K562 (cell line): Measurements from ENCODE around the gene KCNQ4. TPM values are rescaled to one million over a fixed set of nuclear protein-coding genes. Genes with fewer than 3 reads are reported as not detected.

ENCODE experiments used
- ATF1 ChIP-seq, 2 experiments: fragments of 450-650 bp in 1 of 2; IDR thresholded peaks; 2 replicates each; pipeline ENCODE4 v1.6.1; 2016; ENCODE audit warnings: missing compliant biosample characterization in 1 of 2, missing genetic modification characterization in 1 of 2
- CBFA2T2 ChIP-seq: fragments of 450-650 bp; conservative IDR thresholded peaks from 2 replicates; pipeline ENCODE4 v1.6.1; 2017; ENCODE audit warnings: mild to moderate bottlenecking
- CTBP1 ChIP-seq: fragments of 450-650 bp; IDR thresholded peaks from 2 replicates; pipeline ENCODE4 v1.6.1; 2016; ENCODE audit warnings: borderline replicate concordance
- FOXK1 ChIP-seq: sonication (generic); formaldehyde crosslinking; IDR thresholded peaks from 2 replicates; pipeline ENCODE4 v1.8.0; 2022; ENCODE audit warnings: missing genetic modification reagents, mild to moderate bottlenecking, borderline replicate concordance
- GABPB1 ChIP-seq: sonication (generic); formaldehyde crosslinking; IDR thresholded peaks from 2 replicates; pipeline ENCODE4 v1.8.0; 2022; ENCODE audit warnings: mild to moderate bottlenecking, missing genetic modification reagents
- KAT7 ChIP-seq: sonication (generic); formaldehyde crosslinking; IDR thresholded peaks from 2 replicates; pipeline ENCODE4 v1.8.0; 2022; ENCODE audit warnings: missing genetic modification reagents, mild to moderate bottlenecking, borderline replicate concordance
- NEUROD1 ChIP-seq: fragments of 150-350 bp; IDR thresholded peaks from 2 replicates; pipeline ENCODE4 v1.6.1; 2014; ENCODE audit warnings: borderline replicate concordance, low read length, low read depth; ENCODE audit not compliant: partially characterized antibody
- RAD21 ChIP-seq, 2 experiments: fragments of 250-450 bp in 1 of 2; fragments of 450-650 bp in 1 of 2; sonication (Bioruptor Pico) in 1 of 2; formaldehyde crosslinking in 1 of 2; IDR thresholded peaks in 1 of 2; conservative IDR thresholded peaks in 1 of 2; 2 replicates each; pipeline versions ENCODE4 v1.4.0 to v1.8.0; 2020 to 2022; ENCODE audit warnings: mild to moderate bottlenecking in 2 of 2, moderate library complexity in 1 of 2
- RCOR1 ChIP-seq, 2 experiments: IDR thresholded peaks; 2 replicates each; pipeline ENCODE4 v1.6.1; 2012; ENCODE audit warnings: low read depth in 2 of 2, low read length in 2 of 2, borderline replicate concordance in 1 of 2, improper control_type of control experiment in 1 of 2
- SPI1 ChIP-seq: IDR thresholded peaks from 2 replicates; pipeline ENCODE4 v1.6.1; 2011; ENCODE audit warnings: low read depth, low read length, control low read depth, borderline replicate concordance
- TCF3 ChIP-seq: sonication (generic); formaldehyde crosslinking; IDR thresholded peaks from 2 replicates; pipeline ENCODE4 v1.4.0; 2020; ENCODE audit warnings: mild to moderate bottlenecking, missing genetic modification reagents
- XRCC5 ChIP-seq: fragments of 200-400 bp; formaldehyde crosslinking; IDR thresholded peaks from 2 replicates; pipeline ENCODE4 v1.6.1; 2017; ENCODE audit warnings: low read depth, mild to moderate bottlenecking, low read length
- ZNF274 ChIP-seq: IDR thresholded peaks from 2 replicates; pipeline ENCODE4 v1.6.1; 2011; ENCODE audit warnings: low read depth, mild to moderate bottlenecking, low read length, moderate library complexity, borderline replicate concordance
- polyA plus RNA-seq, 8 experiments: library from polyadenylated mRNA; depleted of rRNA in 4 of 8; stranded (reverse) in 5 of 8; unstranded in 3 of 8; fragments of >200 nt; fragmentation: Nextera tagmentation in 2 of 8; fragmentation: Illumina TruSeq in 1 of 8; extraction: Ambion mirVana in 2 of 8; extraction: Trizol in 1 of 8; gene quantifications; 2 replicates each; pipeline versions ENCODE4 v1.2.1 to v1.2.3, GENCODE V29; 2011 to 2014; ENCODE audit warnings: inconsistent platforms in 1 of 8, missing spikeins in 1 of 8
- total RNA-seq, 7 experiments: library from RNA; depleted of rRNA in 6 of 7; stranded (reverse); fragments of >200 nt in 6 of 7; fragmentation: Illumina TruSeq in 2 of 7; extraction: Trizol in 2 of 7; gene quantifications; 2 replicates each; pipeline versions ENCODE4 v1.2.1 to v1.2.3, GENCODE V29; 2011 to 2021; ENCODE audit warnings: low replicate concordance in 1 of 7
- TF ChIP-seq, protein P1 (sequence below): fragments of 200-800 bp; sonication (Bioruptor generic); IDR thresholded peaks from 2 replicates; pipeline ENCODE4 v1.6.1; 2017; ENCODE audit warnings: missing genetic modification characterization, missing compliant biosample characterization
- TF ChIP-seq, protein P2 (sequence below): fragments of 450-650 bp; conservative IDR thresholded peaks from 2 replicates; pipeline ENCODE4 v1.6.1; 2016; ENCODE audit warnings: missing genetic modification characterization, low read depth, mild to moderate bottlenecking, control low read depth, missing compliant biosample characterization
- TF ChIP-seq, protein P3 (sequence below): fragments of 250-450 bp; sonication (Bioruptor Pico); IDR thresholded peaks from 2 replicates; pipeline ENCODE4 v1.8.0; 2022; ENCODE audit warnings: inconsistent platforms
- TF ChIP-seq, protein P4 (sequence below): IDR thresholded peaks from 2 replicates; pipeline ENCODE4 v1.6.1; 2014; ENCODE audit warnings: antibody characterized with exemption
- TF ChIP-seq, protein P5 (sequence below): fragments of 450-650 bp; IDR thresholded peaks from 2 replicates; pipeline ENCODE4 v1.6.1; 2018; ENCODE audit warnings: mild to moderate bottlenecking, low read depth; ENCODE audit not compliant: partially characterized antibody

The KCNQ4 gene
- total and polyA plus RNA-seq, 9 of the 15 experiments (the other 6 are each of a cell fraction or from before 2014, with no cell fraction given) = 0.07 to 4.1 (median 0.79) TPM

DNA sequence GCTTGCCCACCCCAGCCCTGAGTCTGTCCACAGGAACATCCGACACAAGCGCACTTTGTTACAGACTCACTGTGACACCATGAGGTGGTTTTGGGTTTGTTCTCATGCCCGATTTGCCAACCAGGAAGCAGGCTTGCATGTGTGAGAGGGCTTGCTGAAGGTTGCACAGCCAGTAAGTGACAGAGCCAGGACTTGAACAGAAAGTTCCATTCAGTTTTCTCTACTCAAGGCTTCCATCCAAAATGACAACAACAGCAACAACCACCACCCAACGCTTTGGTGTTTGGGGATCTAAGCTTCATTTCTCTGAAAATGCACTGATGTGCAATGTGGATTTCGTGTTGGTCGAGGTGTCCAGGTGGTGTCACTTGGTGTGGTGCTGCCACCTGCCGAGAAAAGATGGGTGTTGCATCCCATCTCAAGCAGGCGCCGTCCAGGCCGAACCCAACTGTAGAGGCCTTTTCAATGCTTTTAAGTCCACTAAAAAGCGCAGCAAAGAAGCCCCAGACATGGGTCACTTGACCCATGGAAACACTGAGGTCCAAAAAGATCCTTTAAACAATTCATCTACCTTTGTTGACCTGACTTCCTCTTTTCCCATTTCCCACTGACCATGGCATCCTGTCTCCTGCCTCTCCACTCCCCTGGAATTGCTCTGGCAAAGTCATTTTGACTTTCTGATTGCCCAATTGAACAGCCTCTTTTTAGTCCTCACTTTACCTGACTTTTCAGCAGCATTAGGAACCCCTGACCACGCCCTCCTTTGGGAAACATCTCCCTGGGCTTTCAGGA is 66.4 kb downstream of the KCNQ4 start (continued):
- TF ChIP-seq, protein P1, sequence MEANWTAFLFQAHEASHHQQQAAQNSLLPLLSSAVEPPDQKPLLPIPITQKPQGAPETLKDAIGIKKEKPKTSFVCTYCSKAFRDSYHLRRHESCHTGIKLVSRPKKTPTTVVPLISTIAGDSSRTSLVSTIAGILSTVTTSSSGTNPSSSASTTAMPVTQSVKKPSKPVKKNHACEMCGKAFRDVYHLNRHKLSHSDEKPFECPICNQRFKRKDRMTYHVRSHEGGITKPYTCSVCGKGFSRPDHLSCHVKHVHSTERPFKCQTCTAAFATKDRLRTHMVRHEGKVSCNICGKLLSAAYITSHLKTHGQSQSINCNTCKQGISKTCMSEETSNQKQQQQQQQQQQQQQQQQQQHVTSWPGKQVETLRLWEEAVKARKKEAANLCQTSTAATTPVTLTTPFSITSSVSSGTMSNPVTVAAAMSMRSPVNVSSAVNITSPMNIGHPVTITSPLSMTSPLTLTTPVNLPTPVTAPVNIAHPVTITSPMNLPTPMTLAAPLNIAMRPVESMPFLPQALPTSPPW (CRISPR knock-in tag) = no peak
- no peak for TF ChIP-seq ATF1 (CRISPR knock-in tag; IDR thresholded peaks at IDR 0.05)
- 0 out of 2 replicates have a peak, but pooled peaks have one; percentile 28 for TF ChIP-seq ATF1 (tag; IDR thresholded peaks at IDR 0.05)
- TF ChIP-seq RAD21 (CRISPR knock-in tag; conservative IDR thresholded peaks at IDR 0.05 in 1 of 2, IDR thresholded peaks at IDR 0.05 in 1 of 2) = peak; percentile 90 to 97
- TF ChIP-seq, protein P2, sequence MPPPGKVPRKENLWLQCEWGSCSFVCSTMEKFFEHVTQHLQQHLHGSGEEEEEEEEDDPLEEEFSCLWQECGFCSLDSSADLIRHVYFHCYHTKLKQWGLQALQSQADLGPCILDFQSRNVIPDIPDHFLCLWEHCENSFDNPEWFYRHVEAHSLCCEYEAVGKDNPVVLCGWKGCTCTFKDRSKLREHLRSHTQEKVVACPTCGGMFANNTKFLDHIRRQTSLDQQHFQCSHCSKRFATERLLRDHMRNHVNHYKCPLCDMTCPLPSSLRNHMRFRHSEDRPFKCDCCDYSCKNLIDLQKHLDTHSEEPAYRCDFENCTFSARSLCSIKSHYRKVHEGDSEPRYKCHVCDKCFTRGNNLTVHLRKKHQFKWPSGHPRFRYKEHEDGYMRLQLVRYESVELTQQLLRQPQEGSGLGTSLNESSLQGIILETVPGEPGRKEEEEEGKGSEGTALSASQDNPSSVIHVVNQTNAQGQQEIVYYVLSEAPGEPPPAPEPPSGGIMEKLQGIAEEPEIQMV (tag) = no peak
- TF ChIP-seq, protein P3, sequence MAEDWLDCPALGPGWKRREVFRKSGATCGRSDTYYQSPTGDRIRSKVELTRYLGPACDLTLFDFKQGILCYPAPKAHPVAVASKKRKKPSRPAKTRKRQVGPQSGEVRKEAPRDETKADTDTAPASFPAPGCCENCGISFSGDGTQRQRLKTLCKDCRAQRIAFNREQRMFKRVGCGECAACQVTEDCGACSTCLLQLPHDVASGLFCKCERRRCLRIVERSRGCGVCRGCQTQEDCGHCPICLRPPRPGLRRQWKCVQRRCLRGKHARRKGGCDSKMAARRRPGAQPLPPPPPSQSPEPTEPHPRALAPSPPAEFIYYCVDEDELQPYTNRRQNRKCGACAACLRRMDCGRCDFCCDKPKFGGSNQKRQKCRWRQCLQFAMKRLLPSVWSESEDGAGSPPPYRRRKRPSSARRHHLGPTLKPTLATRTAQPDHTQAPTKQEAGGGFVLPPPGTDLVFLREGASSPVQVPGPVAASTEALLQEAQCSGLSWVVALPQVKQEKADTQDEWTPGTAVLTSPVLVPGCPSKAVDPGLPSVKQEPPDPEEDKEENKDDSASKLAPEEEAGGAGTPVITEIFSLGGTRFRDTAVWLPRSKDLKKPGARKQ (CRISPR knock-in tag) = no peak
- no peak for TF ChIP-seq NEUROD1
- TF ChIP-seq CBFA2T2 = 0 out of 2 replicates have a peak, but pooled peaks have one; percentile 1
- no peak for TF ChIP-seq TCF3 (CRISPR knock-in tag)
- TF ChIP-seq, protein P4, sequence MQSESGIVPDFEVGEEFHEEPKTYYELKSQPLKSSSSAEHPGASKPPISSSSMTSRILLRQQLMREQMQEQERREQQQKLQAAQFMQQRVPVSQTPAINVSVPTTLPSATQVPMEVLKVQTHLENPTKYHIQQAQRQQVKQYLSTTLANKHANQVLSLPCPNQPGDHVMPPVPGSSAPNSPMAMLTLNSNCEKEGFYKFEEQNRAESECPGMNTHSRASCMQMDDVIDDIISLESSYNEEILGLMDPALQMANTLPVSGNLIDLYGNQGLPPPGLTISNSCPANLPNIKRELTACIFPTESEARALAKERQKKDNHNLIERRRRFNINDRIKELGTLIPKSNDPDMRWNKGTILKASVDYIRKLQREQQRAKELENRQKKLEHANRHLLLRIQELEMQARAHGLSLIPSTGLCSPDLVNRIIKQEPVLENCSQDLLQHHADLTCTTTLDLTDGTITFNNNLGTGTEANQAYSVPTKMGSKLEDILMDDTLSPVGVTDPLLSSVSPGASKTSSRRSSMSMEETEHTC = no peak
- peak; percentile 58; the same call in 1 of the 2 replicates for TF ChIP-seq XRCC5
- TF ChIP-seq ZNF274 = no peak
- peak in 1 of 2 experiments; percentile 71; a peak in 1 of 4 replicates for TF ChIP-seq RCOR1 (IDR thresholded peaks at IDR 0.05; ENCODE audit: borderline replicate concordance in 1 of 2, low read depth in 2 of 2, low read length in 2 of 2)
- TF ChIP-seq, protein P5, sequence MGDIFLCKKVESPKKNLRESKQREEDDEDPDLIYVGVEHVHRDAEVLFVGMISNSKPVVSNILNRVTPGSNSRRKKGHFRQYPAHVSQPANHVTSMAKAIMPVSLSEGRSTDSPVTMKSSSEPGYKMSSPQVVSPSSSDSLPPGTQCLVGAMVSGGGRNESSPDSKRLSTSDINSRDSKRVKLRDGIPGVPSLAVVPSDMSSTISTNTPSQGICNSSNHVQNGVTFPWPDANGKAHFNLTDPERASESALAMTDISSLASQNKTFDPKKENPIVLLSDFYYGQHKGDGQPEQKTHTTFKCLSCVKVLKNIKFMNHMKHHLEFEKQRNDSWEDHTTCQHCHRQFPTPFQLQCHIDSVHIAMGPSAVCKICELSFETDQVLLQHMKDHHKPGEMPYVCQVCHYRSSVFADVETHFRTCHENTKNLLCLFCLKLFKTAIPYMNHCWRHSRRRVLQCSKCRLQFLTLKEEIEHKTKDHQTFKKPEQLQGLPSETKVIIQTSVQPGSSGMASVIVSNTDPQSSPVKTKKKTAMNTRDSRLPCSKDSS = peak; percentile 6
- peak; percentile 51; the same call in 1 of the 2 replicates for TF ChIP-seq CTBP1
- 0 out of 2 replicates have a peak, but pooled peaks have one; percentile 36 for TF ChIP-seq GABPB1 (CRISPR knock-in tag)
- TF ChIP-seq FOXK1 = no peak
- TF ChIP-seq KAT7 (CRISPR knock-in tag) = no peak
- peak; percentile 82 for TF ChIP-seq SPI1
